Measurements from ENCODE around the gene INSYN2A. TPM values are rescaled to one million over a fixed set of nuclear protein-coding genes. Genes with fewer than 3 reads are reported as not detected.

INSYN2A gene
- total and polyA plus RNA-seq, 2 donors (not counting 3 experiments of a cell fraction or from before 2014, with no cell fraction given) = 0.04 to 0.07 TPM

GRCh38 chr10:127149501-127150081, 46.8 kb downstream of the INSYN2A start:
- BruUV-seq (replicated peaks) = no TSS peak
- Histone ChIP-seq H3K9me3 (replicated peaks; ENCODE audit: control insufficient read depth, insufficient read depth, low read length) (no peaks in the 10 kb centered on the region), H3K27me3 (ENCODE audit: control insufficient read depth in 2 of 2, insufficient read depth in 2 of 2, low read length in 2 of 2) (no peaks in the 10 kb centered on the region), H2AFZ (ENCODE audit: low read depth, low read length) (no peak overlapping the region), H4K20me1 (replicated peaks; ENCODE audit: control insufficient read depth, extremely low read depth, insufficient read depth, low read length) (no peaks in the 10 kb centered on the region), H3K27ac (ENCODE audit: insufficient read depth, low read depth, low read length) (peak overlapping the region; percentile 95), H3K9me1 (replicated peaks; ENCODE audit: control insufficient read depth, extremely low read depth, insufficient read depth, low read length) (no peaks in the 10 kb centered on the region), H3K36me3 (ENCODE audit: control insufficient read depth in 2 of 2, extremely low read depth in 1 of 2, insufficient read depth in 2 of 2, low read length in 2 of 2) (no peaks in the 10 kb centered on the region), H3K79me2 (ENCODE audit: control insufficient read depth, insufficient read depth, low read length) (no peaks in the 10 kb centered on the region), H3K4me1 (ENCODE audit: control insufficient read depth, extremely low read depth, insufficient read depth, low read length) (peaks cover 28% of the 10 kb centered on the region), H3K9ac (replicated peaks; ENCODE audit: extremely low read depth, insufficient read depth, low read length) (no peak overlapping the region), H3K4me3 (replicated peaks in 1 of 3; ENCODE audit: insufficient read depth in 1 of 3, low read depth in 1 of 3, low read length in 3 of 3) (no peak overlapping the region), H3K4me2 (ENCODE audit: insufficient read depth, low read length) (no peak overlapping the region)
- dilution Hi-C loops (cut with MboI; ENCODE audit: extremely low pct_ligation_motif_present, low sequenced_read_pairs) = no loop called here
- FAIRE-seq (no peak), DNase-seq (ENCODE audit: low read depth, low spot score) (no peak)
- no peak for TF ChIP-seq POLR2AphosphoS5 (IDR thresholded peaks at IDR 0.05; ENCODE audit: insufficient read depth, low read depth, low read length)
- TF ChIP-seq EZH2 (IDR thresholded peaks at IDR 0.05; ENCODE audit: borderline replicate concordance, low read depth, low read length, severe bottlenecking) = no peak
- TF ChIP-seq FOS (IDR thresholded peaks at IDR 0.05; ENCODE audit: borderline replicate concordance, insufficient read depth, low read length) = no peak
- no peak for TF ChIP-seq MAX (IDR thresholded peaks at IDR 0.05; ENCODE audit: insufficient read depth, insufficient read length)
- TF ChIP-seq CTCF (IDR thresholded peaks at IDR 0.05; ENCODE audit: extremely low read depth in 1 of 2, insufficient read depth in 1 of 2, low read depth in 1 of 2, low read length in 2 of 2) = no peak
- TF ChIP-seq JUN (IDR thresholded peaks at IDR 0.05; ENCODE audit: borderline replicate concordance, insufficient read depth, insufficient read length, low read depth) = no peak
- TF ChIP-seq POLR2A (IDR thresholded peaks at IDR 0.05; ENCODE audit: low read depth, low read length) = no peak
- no peak for TF ChIP-seq MYC (IDR thresholded peaks at IDR 0.05; ENCODE audit: low read depth, low read length)
- no peak for TF ChIP-seq GATA2 (IDR thresholded peaks at IDR 0.05; ENCODE audit: insufficient read depth, insufficient read length, low read depth, low read length)
- POLR2A ChIA-PET = no interaction called here
- intact Hi-C loops (cut with micrococcal nuclease) = loop anchor here (10.0 kb wide), 1 partner anchor 245 kb away; the partner anchor contains the start of gene DOCK1
- CTCF ChIA-PET = interaction anchor here (0.9 to 1.3 kb wide), 2 partner anchors 9 to 105 kb away, joined by 3 to 4 read pairs; no protein-coding TSS in a partner anchor
